ACC112 (cell line): ENCODE results near the gene IRF2.
A peak's percentile ranks its signal among the peaks of the same experiment; 100 is the strongest.

Source experiments
- H2AFZ ChIP-seq: fragments of 200-600 bp; sonication (generic); one replicate; pipeline ENCODE4 v1.6.0; 2017; ENCODE audit warnings: antibody characterized with exemption, low read length; ENCODE audit not compliant: unreplicated experiment
- H3K27ac ChIP-seq: fragments of 200-600 bp; sonication (generic); 2 replicates; pipeline ENCODE4 v1.5.1; 2014; ENCODE audit warnings: low read depth, mild to moderate bottlenecking, antibody characterized with exemption, low read length, moderate library complexity
- H3K27me3 ChIP-seq: fragments of 200-600 bp; sonication (generic); 2 replicates; pipeline ENCODE4 v1.6.1; 2014; ENCODE audit warnings: mild to moderate bottlenecking, antibody characterized with exemption, low read length, moderate library complexity, mixed read lengths; ENCODE audit not compliant: insufficient read depth
- H3K36me3 ChIP-seq: fragments of 200-600 bp; sonication (generic); 2 replicates; pipeline ENCODE4 v1.6.1; 2016; ENCODE audit warnings: mild to moderate bottlenecking, antibody characterized with exemption, low read length, moderate library complexity, mixed read lengths; ENCODE audit not compliant: insufficient read depth
- H3K4me1 ChIP-seq: fragments of 200-600 bp; sonication (generic); one replicate; pipeline ENCODE4 v1.6.1; 2016; ENCODE audit warnings: low read length, mixed read lengths; ENCODE audit not compliant: insufficient read depth, unreplicated experiment, control insufficient read depth
- H3K4me3 ChIP-seq: fragments of 200-600 bp; sonication (generic); 2 replicates; pipeline ENCODE4 v1.5.1; 2014; ENCODE audit warnings: mild to moderate bottlenecking, low read depth, low read length
- H3K79me2 ChIP-seq: fragments of 200-600 bp; sonication (generic); one replicate; pipeline ENCODE4 v1.6.0; 2016; ENCODE audit warnings: low read length; ENCODE audit not compliant: control insufficient read depth, unreplicated experiment, insufficient read depth

The IRF2 gene

DNA sequence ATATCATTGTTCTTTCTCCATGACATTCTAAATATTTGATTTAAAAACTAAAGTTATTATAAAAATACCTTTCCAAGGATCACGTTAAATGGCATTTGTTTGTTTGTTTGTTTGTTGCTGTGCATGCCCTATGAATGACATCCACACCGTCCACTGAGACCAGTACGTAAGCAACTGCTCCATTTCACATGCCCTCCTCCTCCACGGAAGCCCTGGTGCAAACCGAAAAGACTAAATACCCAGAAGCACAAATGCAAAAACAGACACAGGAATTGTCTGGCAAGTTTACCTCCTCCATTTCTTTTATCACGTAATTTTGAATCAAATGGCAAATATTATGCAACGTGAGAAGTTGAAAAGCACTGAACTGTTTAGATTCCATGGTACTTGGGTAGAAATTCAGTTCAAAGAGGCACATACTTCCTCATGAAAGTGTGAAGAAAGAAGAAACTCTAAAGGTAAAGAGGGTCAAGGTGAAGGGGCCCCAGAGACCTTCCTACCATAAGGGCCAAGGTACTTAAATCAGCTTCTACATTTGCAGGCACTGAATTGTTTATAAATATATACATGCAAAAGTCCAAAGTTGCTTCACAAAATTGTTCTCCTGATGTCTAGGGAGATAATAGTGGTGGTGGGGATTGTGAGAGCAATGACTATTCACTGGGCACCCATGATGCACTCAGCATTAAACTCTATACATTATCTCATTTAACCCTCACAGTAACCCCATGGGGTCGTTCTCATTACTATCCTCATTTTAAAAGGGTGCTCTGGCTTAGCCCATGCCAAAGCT lies 23.4 kb downstream of the IRF2 start:
- Histone ChIP-seq H3K4me3 (0 out of 2 replicates have a peak overlapping the region, but pooled peaks have one; percentile 7), H3K27me3 (no peaks in the 10 kb centered on the region), H3K36me3 (no peaks in the 10 kb centered on the region), H3K4me1 (peaks cover 64% of the 10 kb centered on the region), H2AFZ (no peak overlapping the region), H3K27ac (peak overlapping the region; percentile 91), H3K79me2 (peaks cover 88% of the 10 kb centered on the region)

DNA sequence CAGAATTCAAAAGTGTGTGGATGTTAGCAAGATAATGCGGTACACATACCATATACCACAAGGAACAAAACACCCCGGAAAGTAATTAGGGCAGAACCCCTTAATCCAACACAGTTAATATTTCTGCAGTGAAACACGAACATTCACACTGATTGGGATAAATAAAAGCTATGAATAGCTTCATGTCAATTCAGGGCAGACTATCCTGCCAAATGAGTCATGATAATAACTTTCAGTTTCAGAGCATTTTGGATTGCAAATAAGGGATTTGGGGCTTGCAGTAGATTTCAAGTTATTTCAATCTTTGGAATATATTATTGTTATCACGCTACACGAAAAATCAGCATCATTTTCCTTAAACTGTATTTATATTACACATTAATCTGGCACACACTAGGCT lies 24.3 kb downstream of the IRF2 start:
- Histone ChIP-seq H3K4me1 (peaks cover 64% of the 10 kb centered on the region), H3K27ac (peak overlapping the region; percentile 91), H2AFZ (peak overlapping the region; percentile 23), H3K4me3 (peak overlapping the region; percentile 76), H3K36me3 (no peaks in the 10 kb centered on the region), H3K79me2 (peaks cover 90% of the 10 kb centered on the region), H3K27me3 (no peaks in the 10 kb centered on the region)

DNA sequence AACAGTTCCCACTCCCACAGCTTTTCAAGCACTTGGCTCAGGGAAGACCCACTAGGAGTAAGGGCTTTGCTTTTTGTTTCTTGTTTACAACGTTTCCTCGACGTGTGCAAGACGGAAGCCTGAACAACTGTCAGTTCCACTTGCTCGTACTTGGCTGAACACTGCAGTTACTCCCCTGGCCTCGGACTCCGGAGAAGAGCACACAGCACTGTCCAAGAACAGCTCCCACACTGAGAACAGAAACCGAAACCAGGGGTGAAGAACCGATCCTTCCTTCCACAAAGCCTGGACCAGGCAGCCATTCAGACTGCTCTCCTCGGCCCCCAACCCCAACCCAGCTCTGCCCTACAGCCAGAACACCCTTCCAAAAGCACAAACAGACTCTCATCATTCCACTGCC lies 25.5 kb downstream of the IRF2 start:
- Histone ChIP-seq H3K27me3 (no peaks in the 10 kb centered on the region), H3K79me2 (peaks cover 92% of the 10 kb centered on the region), H3K36me3 (no peaks in the 10 kb centered on the region), H3K4me3 (peak overlapping the region; percentile 76), H2AFZ (no peak overlapping the region), H3K4me1 (peaks cover 62% of the 10 kb centered on the region), H3K27ac (peak overlapping the region; percentile 91)

DNA sequence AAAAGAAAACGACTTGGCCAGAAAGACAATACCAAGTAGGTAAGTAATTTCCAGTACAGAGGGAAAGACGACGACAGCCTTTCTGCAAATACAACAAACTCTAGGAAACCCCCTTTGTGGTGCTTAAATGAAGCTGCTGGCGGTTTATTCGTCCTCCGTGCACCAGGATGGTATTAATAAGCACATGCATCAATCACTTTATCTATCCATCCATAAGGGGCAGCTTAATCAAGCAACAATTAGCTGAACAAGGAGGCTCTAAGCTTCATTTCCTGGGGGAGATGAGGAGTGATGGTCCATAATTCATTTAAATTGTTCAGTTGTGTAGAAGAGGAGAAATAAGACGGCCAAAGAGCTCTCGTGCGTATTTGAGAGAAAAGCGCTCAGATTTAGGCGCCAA lies 26.2 kb downstream of the IRF2 start:
- Histone ChIP-seq H2AFZ (no peak overlapping the region), H3K36me3 (no peaks in the 10 kb centered on the region), H3K27me3 (no peaks in the 10 kb centered on the region), H3K27ac (peak overlapping the region; percentile 91), H3K4me3 (peak overlapping the region; percentile 76), H3K79me2 (peaks cover 92% of the 10 kb centered on the region), H3K4me1 (peaks cover 55% of the 10 kb centered on the region)

DNA sequence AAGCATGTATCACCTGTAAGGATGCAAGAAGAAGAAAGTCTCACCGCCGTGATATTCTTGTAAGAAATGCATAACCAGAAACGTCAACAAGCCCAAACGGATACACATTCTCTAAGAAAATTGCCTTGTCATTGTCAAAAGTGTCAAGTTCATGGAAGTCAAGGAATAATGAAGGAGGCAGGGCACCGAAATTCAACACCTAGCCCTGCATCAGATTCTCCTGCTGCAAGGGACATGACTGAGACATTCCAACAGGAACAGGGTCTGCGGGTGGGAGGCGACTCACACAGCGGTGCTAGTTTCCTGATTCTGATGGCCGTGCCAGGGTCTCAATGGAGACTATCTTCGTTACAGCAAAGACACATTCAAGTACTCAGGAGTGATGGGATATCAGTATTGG lies 26.7 kb downstream of the IRF2 start:
- H3K27me3 ChIP-seq = no peaks in the 10 kb centered on the region
- no peak overlapping the region for H2AFZ ChIP-seq
- peaks cover 50% of the 10 kb centered on the region for H3K4me1 ChIP-seq
- H3K4me3 ChIP-seq = no peak overlapping the region
- H3K79me2 ChIP-seq = peaks cover 89% of the 10 kb centered on the region
- H3K36me3 ChIP-seq = no peaks in the 10 kb centered on the region
- H3K27ac ChIP-seq = peak overlapping the region; percentile 91

DNA sequence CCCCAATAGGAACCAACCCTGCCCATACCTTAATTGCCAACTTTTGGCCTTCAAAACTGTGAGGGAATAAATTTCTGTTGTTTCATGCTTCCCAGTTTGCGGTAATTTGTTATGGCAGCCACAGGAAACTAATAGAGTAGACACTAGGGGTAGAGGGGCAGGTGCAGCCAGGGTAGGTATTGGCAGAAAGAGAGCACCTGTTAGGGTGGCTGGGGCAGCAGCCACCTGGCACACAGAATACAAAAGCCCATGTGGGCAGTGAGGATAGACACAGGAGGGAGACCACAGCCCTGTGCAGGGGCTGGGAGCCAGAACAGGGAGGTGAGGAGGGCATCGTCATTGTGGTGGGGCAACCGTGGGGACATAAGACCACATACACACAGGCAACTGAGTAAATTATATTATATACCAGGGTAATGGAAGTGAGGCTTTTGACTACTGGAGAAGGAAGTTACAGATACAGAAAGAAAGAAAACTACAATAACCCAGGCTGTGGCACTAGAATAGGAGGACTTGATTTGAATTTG lies 28.2 kb downstream of the IRF2 start:
- Histone ChIP-seq H3K27ac (no peak overlapping the region), H3K4me1 (peaks cover 50% of the 10 kb centered on the region), H2AFZ (no peak overlapping the region), H3K36me3 (no peaks in the 10 kb centered on the region), H3K79me2 (peaks cover 90% of the 10 kb centered on the region), H3K4me3 (no peak overlapping the region), H3K27me3 (no peaks in the 10 kb centered on the region)

DNA sequence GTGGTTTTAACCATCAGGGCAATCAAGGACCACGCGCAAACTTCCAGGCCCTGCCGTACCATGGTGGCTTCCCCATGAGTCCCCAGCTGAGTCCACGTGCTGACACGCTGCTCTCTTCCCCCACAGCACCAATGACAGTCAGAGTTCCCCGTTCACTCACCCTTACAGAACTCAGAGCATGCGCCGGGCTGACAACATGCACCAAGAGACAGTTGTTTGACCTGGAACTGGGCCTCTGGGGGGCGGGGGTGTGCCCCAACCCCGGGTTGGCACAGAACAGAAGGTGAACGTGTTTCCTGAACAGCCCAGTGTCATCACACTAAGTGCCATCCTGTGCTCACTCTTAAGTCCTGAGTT lies 29.4 kb downstream of the IRF2 start:
- H3K79me2 ChIP-seq = peaks cover 95% of the 10 kb centered on the region
- H3K4me3 ChIP-seq = no peak overlapping the region
- H3K36me3 ChIP-seq = no peaks in the 10 kb centered on the region
- no peaks in the 10 kb centered on the region for H3K27me3 ChIP-seq
- peaks cover 54% of the 10 kb centered on the region for H3K4me1 ChIP-seq
- H3K27ac ChIP-seq = no peak overlapping the region
- no peak overlapping the region for H2AFZ ChIP-seq

DNA sequence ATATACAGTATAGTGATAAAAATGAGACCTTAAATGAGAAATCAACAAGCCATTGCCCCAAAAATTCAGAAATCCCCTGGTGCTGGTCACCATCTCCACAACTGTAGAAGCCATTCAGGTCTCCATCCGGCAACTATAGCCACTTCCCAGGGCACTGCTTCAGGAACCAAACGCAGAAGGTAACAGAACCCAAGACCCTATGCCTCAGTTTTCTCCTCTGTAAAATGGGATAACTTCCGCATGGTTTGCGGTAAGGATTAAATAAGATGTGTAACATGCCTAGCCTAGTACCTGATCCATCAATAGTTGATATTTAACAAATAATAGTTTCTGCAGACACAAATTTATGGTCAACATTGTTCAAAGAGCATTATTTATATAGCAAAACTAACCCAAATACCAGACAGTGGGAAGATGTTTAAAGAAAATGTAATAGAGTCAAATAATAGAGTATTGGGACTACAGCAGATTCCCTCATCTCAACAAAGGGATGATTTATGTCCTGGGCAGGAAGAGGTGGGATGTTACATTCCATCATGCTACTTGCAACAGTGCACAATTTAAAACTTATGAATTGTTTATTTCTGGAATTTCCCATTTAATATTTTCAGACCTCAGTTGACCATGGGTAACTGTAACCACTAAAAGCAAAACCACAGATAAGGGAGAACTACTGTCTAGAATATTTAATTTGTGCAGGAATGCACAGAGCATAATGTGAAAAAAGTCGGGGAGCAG lies 30.0 kb downstream of the IRF2 start:
- Histone ChIP-seq H3K4me3 (no peak overlapping the region), H3K27ac (no peak overlapping the region), H2AFZ (no peak overlapping the region), H3K36me3 (no peaks in the 10 kb centered on the region), H3K79me2 (peaks cover 94% of the 10 kb centered on the region), H3K27me3 (no peaks in the 10 kb centered on the region), H3K4me1 (peaks cover 54% of the 10 kb centered on the region)

DNA sequence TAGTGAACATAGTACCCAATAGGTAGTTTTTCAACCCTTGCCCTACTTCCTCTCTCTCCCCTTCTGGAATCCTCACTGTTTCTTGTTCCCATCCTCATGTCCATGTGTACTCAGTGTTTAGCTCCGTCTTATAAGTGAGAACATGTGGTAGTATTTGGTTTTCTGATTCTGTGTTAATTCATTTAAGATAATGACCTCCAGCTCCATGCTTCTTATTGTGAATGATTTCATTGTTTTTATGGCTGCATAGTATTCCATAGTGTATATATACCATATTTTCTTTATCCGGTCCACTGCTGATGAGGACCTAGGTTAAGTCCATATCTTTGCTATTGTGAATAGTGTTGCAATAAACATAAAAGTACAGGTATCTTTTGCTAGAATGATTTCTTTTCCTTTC lies 31.0 kb downstream of the IRF2 start:
- peaks cover 91% of the 10 kb centered on the region for H3K79me2 ChIP-seq
- no peak overlapping the region for H3K27ac ChIP-seq
- peaks cover 50% of the 10 kb centered on the region for H3K4me1 ChIP-seq
- no peaks in the 10 kb centered on the region for H3K36me3 ChIP-seq
- no peak overlapping the region for H3K4me3 ChIP-seq
- no peaks in the 10 kb centered on the region for H3K27me3 ChIP-seq
- H2AFZ ChIP-seq = no peak overlapping the region

DNA sequence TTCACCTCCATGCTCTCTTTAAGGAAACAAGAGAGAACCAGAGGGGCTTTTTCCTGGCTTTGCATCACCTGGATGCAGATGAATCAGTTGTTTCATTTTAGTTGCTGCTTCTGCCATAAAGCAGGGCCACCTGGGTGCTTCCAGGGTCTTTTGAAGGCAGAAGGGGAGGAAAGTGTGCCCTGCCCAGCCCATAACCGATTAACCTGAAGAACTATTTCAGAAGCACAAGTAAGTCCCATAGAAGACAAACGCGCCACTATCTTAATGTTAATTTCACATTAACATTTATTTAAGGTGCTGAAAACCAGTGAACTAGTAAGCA lies 32.1 kb downstream of the IRF2 start:
- Histone ChIP-seq H2AFZ (no peak overlapping the region), H3K4me1 (peaks cover 40% of the 10 kb centered on the region), H3K27me3 (no peaks in the 10 kb centered on the region), H3K36me3 (no peaks in the 10 kb centered on the region), H3K4me3 (no peak overlapping the region), H3K79me2 (peaks cover 90% of the 10 kb centered on the region), H3K27ac (no peak overlapping the region)
